ENCODE measurements around the gene MAGI1. TPM values are rescaled to one million over a fixed set of nuclear protein-coding genes. Genes with fewer than 3 reads are reported as not detected.
"Not testable (repeated sequence)": the region's sequence is repeated elsewhere in the genome, so short reads cannot be mapped to it uniquely, and the experiment has no call there.

MAGI1 gene
- total and polyA plus RNA-seq, 2 experiments from 2014 or later, result 33.9 to 87.0 TPM

DNA sequence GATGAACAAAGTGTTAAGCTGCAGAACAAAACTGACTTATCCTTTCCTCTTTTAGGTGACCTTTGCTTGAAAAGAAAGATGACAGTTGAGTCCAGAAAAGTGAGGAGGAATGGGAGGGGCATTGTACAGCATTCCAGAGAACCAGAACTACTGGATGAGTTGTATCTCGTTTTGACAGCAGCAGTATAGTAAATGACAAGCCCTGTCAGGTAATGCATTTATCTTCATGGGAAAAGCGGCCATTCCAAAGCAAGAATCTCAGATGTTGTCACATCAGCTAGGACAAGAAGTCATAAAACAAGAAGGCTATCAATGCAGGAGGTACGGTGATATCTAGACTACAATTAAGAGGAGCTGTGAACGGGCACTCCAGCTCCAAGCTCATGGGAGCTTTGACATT is 421.5 kb downstream of the MAGI1 start:
- TF ChIP-seq, protein P1, sequence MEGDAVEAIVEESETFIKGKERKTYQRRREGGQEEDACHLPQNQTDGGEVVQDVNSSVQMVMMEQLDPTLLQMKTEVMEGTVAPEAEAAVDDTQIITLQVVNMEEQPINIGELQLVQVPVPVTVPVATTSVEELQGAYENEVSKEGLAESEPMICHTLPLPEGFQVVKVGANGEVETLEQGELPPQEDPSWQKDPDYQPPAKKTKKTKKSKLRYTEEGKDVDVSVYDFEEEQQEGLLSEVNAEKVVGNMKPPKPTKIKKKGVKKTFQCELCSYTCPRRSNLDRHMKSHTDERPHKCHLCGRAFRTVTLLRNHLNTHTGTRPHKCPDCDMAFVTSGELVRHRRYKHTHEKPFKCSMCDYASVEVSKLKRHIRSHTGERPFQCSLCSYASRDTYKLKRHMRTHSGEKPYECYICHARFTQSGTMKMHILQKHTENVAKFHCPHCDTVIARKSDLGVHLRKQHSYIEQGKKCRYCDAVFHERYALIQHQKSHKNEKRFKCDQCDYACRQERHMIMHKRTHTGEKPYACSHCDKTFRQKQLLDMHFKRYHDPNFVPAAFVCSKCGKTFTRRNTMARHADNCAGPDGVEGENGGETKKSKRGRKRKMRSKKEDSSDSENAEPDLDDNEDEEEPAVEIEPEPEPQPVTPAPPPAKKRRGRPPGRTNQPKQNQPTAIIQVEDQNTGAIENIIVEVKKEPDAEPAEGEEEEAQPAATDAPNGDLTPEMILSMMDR (IDR thresholded peaks at IDR 0.05; ENCODE audit: low read depth, low read length), result no peak
- Histone ChIP-seq H3K27ac (peak overlapping the region; percentile 38), H3K27me3 (no peaks in the 10 kb centered on the region), H3K9me3 (ENCODE audit: low read depth) (no peaks in the 10 kb centered on the region), H3K4me3 (no peak overlapping the region), H3K36me3 (no peaks in the 10 kb centered on the region), H3K4me1 (ENCODE audit: low read depth) (peaks cover 48% of the 10 kb centered on the region)
- no peak for DNase-seq (ENCODE audit: low read depth in 1 of 2, low spot score in 1 of 2)

DNA sequence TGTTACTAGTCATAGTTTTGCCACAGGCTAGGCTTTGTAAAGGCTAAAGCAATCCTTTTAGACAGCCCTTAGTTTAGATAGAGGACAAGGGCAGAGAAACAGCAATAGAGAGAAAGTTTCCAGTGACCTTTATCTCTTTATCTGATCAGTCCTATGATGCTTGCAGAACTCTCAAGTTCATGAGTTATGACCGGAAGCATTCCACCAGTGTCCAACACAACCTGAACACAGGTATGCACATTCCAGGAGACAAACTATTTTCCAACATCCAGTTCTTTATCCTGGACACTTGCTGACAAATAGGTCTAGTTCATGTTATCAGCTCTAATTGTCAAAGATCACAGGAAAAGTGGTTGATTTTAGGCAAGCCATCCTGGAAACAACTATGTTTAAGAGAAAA is 422.2 kb downstream of the MAGI1 start:
- Histone ChIP-seq H3K36me3 (no peaks in the 10 kb centered on the region), H3K4me3 (no peak overlapping the region), H3K4me1 (ENCODE audit: low read depth) (peaks cover 48% of the 10 kb centered on the region), H3K9me3 (ENCODE audit: low read depth) (no peaks in the 10 kb centered on the region), H3K27me3 (no peaks in the 10 kb centered on the region), H3K27ac (no peak overlapping the region)
- DNase-seq (ENCODE audit: low read depth in 1 of 2, low spot score in 1 of 2), result no peak
- TF ChIP-seq, protein P1 (IDR thresholded peaks at IDR 0.05; ENCODE audit: low read depth, low read length), result no peak

DNA sequence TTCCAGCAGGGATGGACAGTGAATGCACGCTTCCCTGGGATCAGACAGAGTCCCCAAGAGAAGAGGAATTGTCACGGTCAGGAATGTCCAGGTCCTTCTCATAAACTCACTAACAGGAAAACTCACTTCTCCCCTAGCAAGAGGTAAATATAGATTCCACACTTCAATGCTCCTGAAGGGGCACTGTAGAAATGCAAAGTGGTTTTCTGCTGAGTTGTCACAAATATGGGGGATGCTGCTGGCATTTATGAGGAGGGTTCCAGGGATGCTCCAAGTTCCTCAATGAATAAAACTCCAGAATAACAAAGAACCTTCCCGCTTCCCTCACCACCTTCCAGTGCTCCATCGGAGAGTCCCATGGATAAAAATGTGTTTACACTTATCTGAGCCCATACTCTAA is 423.4 kb downstream of the MAGI1 start:
- no peak overlapping the region for H3K4me3 ChIP-seq

DNA sequence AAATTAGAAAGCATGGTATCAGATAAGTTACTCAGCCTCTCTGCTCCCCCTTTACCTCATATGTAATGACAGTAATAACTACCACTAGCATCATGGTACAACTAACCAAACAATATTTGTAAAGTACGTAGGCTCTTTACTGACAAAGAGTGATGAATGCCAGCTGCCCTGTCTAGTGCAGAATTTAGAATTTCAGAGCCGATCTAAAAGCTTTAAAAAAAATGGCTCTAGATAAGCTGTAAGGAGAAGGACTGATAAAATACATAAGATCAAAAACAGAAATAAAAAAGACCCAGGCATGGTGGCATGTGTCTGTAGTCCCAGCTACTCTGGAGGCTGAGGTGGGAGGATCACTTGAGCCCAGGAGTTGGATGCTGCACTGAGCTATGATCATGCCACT is 424.1 kb downstream of the MAGI1 start:
- Histone ChIP-seq H3K27me3 (no peaks in the 10 kb centered on the region), H3K36me3 (no peaks in the 10 kb centered on the region), H3K4me1 (ENCODE audit: low read depth) (peaks cover 48% of the 10 kb centered on the region), H3K27ac (no peak overlapping the region), H3K9me3 (ENCODE audit: low read depth) (no peaks in the 10 kb centered on the region), H3K4me3 (no peak overlapping the region)
- no peak for DNase-seq (ENCODE audit: low read depth in 1 of 2, low spot score in 1 of 2)
- TF ChIP-seq, protein P1 (IDR thresholded peaks at IDR 0.05; ENCODE audit: low read depth, low read length), result no peak

More for the DNA sequence above, 423.4 kb downstream of the MAGI1 start:
- no peak for DNase-seq (ENCODE audit: low read depth in 1 of 2, low spot score in 1 of 2)
- TF ChIP-seq, protein P1 (IDR thresholded peaks at IDR 0.05; ENCODE audit: low read depth, low read length), result no peak
- no peaks in the 10 kb centered on the region for H3K9me3 ChIP-seq (ENCODE audit: low read depth)
- peaks cover 48% of the 10 kb centered on the region for H3K4me1 ChIP-seq (ENCODE audit: low read depth)
- no peaks in the 10 kb centered on the region for H3K27me3 ChIP-seq
- H3K27ac ChIP-seq, result no peak overlapping the region
- no peaks in the 10 kb centered on the region for H3K36me3 ChIP-seq

DNA sequence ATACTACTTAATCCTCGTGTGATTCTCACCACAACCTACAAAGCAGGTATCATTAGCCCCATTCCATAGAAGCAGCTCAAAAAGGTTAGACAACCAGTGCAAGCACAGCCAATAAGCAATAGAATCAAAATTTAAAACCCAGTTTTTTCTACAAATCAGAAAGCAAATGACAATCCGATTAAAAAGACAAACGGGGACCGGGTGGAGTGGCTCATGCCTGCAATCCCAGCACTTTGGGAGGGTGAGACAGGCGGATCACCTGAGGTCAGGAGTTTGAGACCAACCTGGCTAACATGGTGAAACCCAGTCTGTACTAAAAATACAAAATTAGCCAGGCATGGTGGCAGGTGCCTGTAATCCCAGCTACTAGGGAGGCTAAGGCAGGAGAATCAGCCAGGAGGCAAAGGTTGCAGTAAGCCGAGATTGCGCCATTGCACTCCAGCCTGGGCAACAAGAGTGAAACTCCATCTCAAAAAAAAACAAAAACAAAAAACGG is 430.7 kb downstream of the MAGI1 start:
- H3K27me3 ChIP-seq; DNase-seq (ENCODE audit: low read depth in 1 of 2, low spot score in 1 of 2); H3K36me3 ChIP-seq; H3K4me3 ChIP-seq; H3K9me3 ChIP-seq (ENCODE audit: low read depth); H3K27ac ChIP-seq; H3K4me1 ChIP-seq (ENCODE audit: low read depth): not testable (repeated sequence)

DNA sequence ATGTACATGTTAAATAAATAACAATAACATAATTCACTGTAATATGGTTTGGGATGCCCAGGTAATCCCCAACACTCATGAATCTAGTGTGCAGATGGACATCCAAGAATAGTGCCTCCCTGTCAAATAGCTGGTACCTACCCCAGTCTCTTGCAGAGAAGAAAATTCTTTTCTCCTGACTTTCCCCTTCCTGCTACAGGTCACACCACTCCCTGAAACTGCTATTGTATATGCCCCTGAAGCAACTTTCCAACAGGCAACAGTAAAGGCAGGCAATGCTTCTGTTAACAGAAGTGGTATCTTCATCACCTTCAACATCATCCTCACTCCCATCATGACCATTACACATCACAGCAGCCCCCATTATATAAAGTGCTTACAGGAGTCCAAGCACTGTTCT is 431.6 kb downstream of the MAGI1 start:
- TF ChIP-seq, protein P1 (IDR thresholded peaks at IDR 0.05; ENCODE audit: low read depth, low read length), result no peak
- Histone ChIP-seq H3K4me3 (no peak overlapping the region), H3K27ac (no peak overlapping the region), H3K27me3 (no peaks in the 10 kb centered on the region), H3K36me3 (no peaks in the 10 kb centered on the region), H3K9me3 (ENCODE audit: low read depth) (no peaks in the 10 kb centered on the region), H3K4me1 (ENCODE audit: low read depth) (no peaks in the 10 kb centered on the region)
- no peak for DNase-seq (ENCODE audit: low read depth in 1 of 2, low spot score in 1 of 2)
